Stimulated activated CD8-positive, alpha-beta memory T cell treated with anti-CD3 and anti-CD28 coated beads, Interleukin-15, amount 100 ng/mL, for 24 hours (primary cell): ENCODE measurements around the gene CLCN3.
"Not testable (repeated sequence)": the region's sequence is repeated elsewhere in the genome, so short reads cannot be mapped to it uniquely, and the experiment has no call there.

Experiments used
- DNase-seq: peaks from one replicate; pipeline ENCODE4 v3.0.0-alpha.2; 2020; ENCODE audit warnings: low read depth

The CLCN3 gene

GRCh38 chr4:169707958-169708643, 87.7 kb downstream of the CLCN3 start:
- DNase-seq = no peak

DNA sequence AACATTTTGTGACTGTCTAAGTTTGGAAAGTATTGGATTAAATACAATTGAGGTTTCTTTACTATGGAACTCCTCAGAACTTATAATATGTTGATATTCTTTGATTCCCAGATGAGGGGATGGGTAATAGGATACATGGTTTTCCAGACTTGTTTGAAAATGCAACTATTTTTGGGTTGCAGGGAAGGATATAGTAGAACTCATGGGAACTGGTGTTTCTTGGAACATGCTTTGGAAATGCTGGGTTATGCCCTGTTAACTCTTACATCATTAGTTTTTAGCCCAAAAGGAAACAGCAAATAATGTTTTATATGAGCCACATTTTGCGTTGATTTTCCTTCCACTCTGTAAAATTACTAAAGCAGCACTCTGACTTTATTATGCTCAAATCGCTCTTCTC, 95.4 kb downstream of the CLCN3 start:
- no peak for DNase-seq

DNA sequence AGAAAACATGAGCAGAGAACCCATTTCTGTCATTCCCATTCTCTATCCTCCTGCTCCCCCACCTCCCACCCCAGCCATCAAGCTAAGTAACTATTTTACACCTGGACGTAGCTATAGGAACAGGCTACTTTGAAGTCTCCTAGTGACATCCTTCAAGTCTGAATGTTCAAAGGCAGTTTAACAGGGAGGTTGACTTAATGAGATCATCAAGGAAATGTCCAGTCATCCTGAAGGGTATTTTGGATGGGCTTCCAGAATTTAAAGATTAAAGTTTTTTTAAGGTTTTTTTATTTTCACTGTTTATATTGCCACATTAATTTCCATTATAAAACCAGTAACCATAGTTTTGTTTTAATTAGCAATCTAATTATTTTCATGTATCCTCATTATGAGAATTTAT, 96.3 kb downstream of the CLCN3 start:
- DNase-seq = no peak

DNA sequence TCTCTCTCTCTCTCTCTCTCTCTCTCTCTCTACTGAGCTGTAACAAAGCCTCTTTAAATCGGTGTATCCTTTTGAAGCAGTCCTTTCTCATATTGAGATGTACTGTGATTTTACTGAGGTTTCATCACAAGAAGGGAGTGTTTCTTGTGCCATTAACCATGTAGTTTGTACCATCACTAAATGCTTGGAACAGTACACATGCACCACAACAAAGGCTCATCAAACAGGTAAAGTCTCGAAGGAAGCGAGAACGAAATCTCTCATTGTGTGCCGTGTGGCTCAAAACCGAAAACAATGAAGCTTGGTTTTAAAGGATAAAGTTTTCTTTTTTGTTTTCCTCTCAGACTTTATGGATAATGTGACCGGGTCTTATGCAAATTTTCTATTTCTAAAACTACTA, 100.2 kb downstream of the CLCN3 start:
- DNase-seq = no peak

DNA sequence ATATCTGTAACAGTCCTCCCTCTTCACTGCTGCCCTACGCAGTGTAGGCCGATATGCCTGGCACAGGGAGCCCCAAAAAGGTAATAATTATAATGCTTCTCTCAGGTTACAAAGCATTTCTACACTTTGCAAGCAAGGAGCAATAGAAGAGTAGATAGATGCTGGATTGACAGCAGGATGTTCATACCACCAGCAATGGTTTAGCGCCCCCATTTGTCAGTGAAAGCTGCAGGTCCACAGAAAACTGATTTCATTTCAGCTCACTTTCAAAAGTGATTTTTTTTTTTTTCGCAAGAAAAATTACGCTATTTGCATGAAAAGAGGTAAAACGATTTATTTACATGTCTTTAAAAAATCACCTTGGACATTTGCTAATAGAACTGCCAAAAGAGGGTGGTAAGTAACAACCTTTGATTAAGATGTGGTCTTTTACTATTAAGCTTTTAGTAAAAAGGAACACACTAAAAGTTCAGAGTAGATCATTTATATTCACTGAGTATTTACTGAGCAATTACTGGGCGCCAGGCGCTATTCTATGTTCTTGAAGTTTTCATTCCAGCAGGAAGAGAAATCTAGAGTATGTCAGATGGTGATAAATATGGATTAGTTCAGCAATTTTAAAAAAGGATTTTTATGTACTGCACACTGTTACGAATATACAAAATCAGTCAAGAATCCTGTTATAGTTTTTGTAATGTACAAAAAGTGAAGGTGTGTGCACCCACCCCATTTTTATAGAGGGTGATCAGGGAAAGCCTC, 103.0 kb downstream of the CLCN3 start:
- no peak for DNase-seq

GRCh38 chr4:169724260-169724659, 103.9 kb downstream of the CLCN3 start:
- no peak for DNase-seq

DNA sequence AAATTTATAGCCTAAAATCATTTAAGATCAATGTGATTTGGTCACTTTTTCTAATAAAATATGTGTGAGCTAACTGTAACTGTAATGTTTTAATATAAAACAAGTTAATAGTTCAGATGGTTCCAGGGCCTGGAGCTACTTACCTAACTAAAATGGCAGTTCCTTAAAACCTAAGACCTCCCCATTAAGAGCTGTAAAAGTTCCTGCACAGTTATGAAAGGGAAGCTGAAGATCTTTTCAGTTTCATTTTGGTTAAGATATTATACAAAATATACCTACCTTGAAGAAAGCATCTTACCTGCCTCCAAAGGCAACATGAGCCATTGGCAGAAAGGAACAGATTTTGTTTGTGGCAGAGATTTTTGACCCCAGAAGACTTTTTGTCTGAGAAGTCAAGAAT, 107.2 kb downstream of the CLCN3 start:
- DNase-seq = no peak

DNA sequence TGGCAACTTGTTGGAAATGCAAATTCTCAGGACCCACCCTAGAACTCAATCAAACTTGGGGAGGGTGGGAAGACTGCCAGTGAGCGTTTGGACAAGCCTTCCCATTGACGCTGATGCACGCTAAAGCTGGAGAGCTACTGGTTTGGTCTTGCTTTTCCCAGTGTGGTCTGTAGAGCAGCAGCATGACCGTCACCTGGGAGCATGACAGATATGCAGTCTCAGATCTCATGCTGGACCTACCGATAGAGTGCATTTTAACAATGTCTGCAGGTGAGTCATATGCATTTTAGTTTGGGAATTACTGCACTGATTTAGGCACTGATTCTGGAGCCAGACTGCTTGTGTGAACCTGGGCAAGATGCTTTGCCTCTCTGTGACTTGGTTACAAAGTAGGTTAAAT, 110.2 kb downstream of the CLCN3 start:
- no peak for DNase-seq

DNA sequence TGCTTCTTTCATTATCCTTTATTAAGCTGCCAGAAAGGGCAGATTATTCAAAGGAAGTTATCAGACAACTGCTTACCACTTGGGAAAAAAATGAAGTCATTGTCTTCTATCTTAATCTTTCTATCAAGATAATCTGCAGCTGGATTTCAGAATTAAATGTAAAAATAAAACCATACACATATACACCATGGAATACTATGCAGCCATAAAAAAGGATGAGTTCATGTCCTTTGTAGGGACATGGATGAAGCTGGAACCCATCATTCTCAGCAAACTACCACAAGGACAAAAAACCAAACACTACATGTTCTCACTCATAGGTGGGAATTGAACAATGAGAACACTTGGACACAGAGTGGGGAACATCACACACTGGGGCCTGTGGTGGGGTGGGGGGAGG, 118.2 kb downstream of the CLCN3 start:
- DNase-seq = not testable (repeated sequence)

DNA sequence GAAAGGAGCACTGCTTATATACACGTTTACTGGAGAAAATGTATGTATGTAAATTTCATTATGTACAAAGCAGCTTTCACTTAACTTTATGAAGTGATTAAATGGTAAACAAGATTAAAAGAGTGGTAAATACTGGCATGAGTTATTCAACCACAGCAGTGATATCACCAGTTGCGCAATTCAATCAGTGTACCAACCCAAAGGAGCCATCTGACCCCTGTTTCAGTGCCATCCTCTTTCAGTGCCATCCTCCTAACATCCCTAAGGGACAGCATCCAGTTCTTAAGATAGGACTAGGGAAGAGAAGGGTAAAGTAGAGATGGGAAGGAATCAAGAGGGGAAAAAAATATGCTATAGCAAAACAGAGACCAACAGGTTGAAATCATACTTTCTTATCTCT, 121.2 kb downstream of the CLCN3 start:
- DNase-seq = no peak

GRCh38 chr4:169744601-169745000, 124.2 kb downstream of the CLCN3 start:
- DNase-seq = no peak

GRCh38 chr4:169745291-169745690, 124.9 kb downstream of the CLCN3 start:
- DNase-seq = no peak

GRCh38 chr4:169756971-169757574, 136.7 kb downstream of the CLCN3 start:
- DNase-seq = no peak

DNA sequence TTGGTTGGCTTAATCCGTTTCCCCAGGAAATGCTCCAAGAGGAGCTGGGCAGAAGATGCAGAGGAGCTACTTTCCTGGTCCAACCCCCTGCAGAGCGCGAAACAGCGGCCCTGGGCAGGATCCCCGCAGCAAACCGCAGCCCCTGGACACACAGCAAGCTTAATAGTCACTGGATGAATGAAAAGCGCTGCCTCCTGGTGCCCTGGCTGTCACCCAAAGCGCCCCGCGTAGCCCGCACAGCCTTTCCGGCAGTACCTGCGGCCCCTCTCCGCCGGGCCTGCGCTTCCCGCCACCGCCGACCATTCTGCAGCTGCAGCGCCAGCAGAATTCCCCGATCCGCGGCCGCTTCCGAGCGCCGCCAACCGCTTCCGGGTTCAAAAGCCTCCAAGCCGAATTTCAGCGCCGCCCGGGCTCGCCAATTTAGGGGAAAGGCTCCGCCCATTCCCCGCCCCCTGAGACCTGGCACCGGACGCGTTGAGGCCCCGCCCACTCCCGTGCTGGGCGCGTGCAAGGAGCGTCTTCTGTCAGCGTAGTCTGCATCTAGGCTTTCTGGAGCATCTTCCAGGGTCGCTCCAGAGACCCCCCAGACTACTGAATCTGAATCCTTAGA, 137.3 kb downstream of the CLCN3 start, which contains the start of gene HPF1:
TSS of gene HPF1 (minus strand) at position 370 of the 610 bp plus-strand sequence. CDS start at position 303, 67 bp downstream.
- DNase-seq = peak; percentile 87

DNA sequence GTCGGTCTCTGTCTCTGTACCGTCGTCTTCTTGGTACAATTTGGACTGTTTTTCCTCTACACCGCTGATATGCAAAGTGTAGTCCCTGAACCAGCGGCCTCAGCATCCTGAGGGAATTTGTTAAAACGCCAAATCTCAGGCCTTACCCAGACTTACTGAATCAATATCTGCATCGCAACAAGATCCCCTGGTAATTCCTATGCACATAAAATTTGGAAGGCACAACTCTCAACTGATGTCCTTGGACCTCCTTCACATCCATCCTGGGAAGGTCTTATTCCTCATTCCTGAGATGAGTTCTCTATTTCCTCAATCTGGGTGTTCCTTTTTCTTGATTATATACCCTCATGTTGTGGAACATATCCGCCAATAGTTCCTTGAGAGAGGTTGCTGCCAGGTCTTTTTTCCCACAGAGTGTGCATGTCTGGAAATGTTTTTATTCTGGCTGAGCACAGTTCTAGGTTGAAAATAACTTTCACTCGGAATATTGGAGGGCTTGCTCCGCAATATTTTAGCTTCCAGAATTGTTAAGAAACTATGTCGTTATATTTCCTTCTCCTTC, 138.1 kb downstream of the CLCN3 start:
- DNase-seq = no peak

DNA sequence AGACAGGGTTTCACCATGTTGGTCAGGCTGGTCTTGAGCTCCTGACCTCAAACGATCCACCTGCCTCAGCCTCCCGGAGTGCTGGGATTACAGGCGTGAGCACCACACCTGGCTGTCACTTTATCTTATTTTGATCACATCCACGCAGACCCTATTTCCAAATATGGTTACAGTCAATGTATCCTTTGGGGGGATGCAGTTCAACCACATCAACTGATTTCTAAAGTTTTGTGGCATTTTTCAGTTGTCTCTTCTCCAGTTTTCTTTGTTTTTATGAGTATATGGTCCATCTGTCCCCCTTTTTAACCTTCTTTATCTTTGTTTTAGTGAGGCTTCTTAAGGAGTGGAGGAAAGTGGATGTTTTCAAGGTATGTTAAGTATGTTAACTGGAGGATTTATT, 141.5 kb downstream of the CLCN3 start:
- no peak for DNase-seq

DNA sequence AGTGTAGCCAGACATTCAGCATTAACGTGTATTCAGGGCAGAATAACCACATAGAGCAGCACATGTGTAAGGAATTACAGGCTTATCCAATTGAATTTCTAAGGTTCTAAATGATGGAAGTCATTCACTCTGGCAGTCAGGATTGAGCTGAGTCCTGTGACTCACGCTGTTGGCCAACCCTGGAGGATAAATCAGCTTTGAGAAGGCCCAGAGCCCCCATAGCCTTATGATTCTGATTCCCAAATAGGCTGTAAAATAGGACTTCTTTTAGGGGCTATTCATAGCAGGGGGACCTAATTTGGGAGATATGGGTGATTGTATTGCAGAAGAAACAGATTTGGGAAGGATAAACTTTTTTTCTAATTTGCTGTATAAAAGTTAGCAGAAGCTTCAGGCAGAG, 145.5 kb downstream of the CLCN3 start:
- no peak for DNase-seq

- DNase-seq = no peak
Measured at GRCh38 chr4:169766741-169767140, 146.4 kb downstream of the CLCN3 start.

DNA sequence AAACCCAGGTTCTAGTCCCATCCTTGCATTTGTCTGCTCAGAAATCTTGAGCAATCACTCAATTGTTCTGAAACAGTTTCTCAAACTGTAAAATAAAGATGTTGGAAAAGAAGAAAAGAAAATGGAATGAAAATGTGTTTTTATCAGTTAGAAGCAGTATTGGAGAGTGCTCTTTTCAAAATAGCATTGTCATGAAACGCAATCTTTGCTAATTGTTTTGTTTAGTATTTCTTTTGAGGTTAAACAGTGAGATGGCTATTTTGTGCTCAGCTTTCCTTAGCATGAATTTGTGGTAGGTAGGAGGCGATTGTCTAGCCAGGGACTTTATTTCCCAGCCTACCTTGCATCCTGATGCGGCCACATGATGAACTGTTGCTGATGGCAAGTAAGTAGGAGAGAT, 148.0 kb downstream of the CLCN3 start:
- DNase-seq = no peak

DNA sequence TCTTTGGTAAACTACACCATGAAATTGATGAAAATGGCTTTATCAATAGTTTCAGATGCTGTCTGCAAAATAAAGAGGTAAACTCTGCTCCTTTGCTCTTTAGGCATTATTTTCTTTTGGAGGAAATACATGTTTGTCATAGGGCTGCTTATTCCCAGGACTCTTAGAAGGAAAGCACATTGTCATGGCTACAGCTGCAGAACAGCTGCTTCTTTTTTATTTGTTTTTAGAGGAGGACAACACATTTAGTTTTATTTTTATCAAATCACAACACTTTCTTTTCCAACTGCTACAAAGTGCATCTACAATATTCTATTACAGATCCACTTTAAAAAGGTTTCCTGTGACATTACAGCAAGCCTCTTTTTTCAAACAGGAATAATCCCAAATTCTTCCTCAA, 150.0 kb downstream of the CLCN3 start:
- no peak for DNase-seq

GRCh38 chr4:169771556-169772080, 151.2 kb downstream of the CLCN3 start:
- not testable (repeated sequence) for DNase-seq
